ENCODE results near the gene GIPC1. TPM values are rescaled to one million over a fixed set of nuclear protein-coding genes. Genes with fewer than 3 reads are reported as not detected.
A peak's percentile ranks its signal among the peaks of the same experiment; 100 is the strongest.

Gene GIPC1
- total and polyA plus RNA-seq, 2 of the 4 experiments (the other 2 are of a cell fraction) = 74.2 to 133 TPM

GRCh38 chr19:14449321-14449720 lies 46.6 kb downstream of the GIPC1 start:
- in situ Hi-C loops (cut with MboI; ENCODE audit: low sequenced_read_pairs) (no loop called here), intact Hi-C loops (cut with micrococcal nuclease) (no loop called here), dilution Hi-C loops (cut with HindIII; ENCODE audit: low sequenced_read_pairs, unreplicated experiment) (no loop called here)
- Histone ChIP-seq H2BK15ac (ENCODE audit: low read depth, low read length) (no peak overlapping the region), H3K4me2 (ENCODE audit: low read depth, low read length) (no peak overlapping the region), H3K79me1 (ENCODE audit: low read depth in 1 of 2, low read length in 2 of 2) (peaks cover 3 to 18% of the 10 kb centered on the region in 2 experiments), H3K14ac (replicated peaks; ENCODE audit: low read depth, low read length) (no peak overlapping the region), H3K23ac (ENCODE audit: low read depth, low read length) (no peak overlapping the region), H3K4ac (ENCODE audit: low read depth, low read length) (no peak overlapping the region), H2AK9ac (replicated peaks; ENCODE audit: low read depth, low read length, poor library complexity) (no peak overlapping the region), H4K20me1 (ENCODE audit: insufficient read depth, low read length) (peaks cover 4% of the 10 kb centered on the region), H2AFZ (replicated peaks; ENCODE audit: low read length, poor library complexity) (no peak overlapping the region), H3K56ac (ENCODE audit: extremely low read depth, insufficient read depth, low read length) (no peak overlapping the region), H4K5ac (ENCODE audit: low read depth, low read length) (no peak overlapping the region), H3K27ac (ENCODE audit: insufficient read depth, low read length) (no peak overlapping the region), H3K4me3 (ENCODE audit: insufficient read depth, low read depth, low read length) (no peak overlapping the region), H3K27me3 (ENCODE audit: control insufficient read depth, insufficient read depth, low read length) (no peaks in the 10 kb centered on the region), H2AK5ac (ENCODE audit: low read depth, low read length) (no peak overlapping the region), H2BK20ac (ENCODE audit: low read depth, low read length) (no peak overlapping the region), H2BK5ac (ENCODE audit: low read depth, low read length, poor library complexity, severe bottlenecking) (no peak overlapping the region), H3K9me3 (ENCODE audit: control insufficient read depth, insufficient read depth, low read length) (no peaks in the 10 kb centered on the region), H3K4me1 (ENCODE audit: control insufficient read depth, insufficient read depth, low read length) (no peaks in the 10 kb centered on the region), H2BK120ac (ENCODE audit: low read depth, low read length) (no peak overlapping the region), H3K9ac (ENCODE audit: low read depth, low read length) (no peak overlapping the region), H3K9me1 (ENCODE audit: insufficient read depth, low read length) (peaks cover 14% of the 10 kb centered on the region), H3K36me3 (ENCODE audit: control insufficient read depth, insufficient read depth, low read length) (peaks cover 63% of the 10 kb centered on the region), H4K8ac (ENCODE audit: low read depth in 2 of 2, low read length in 2 of 2) (no peak overlapping the region), H3K18ac (ENCODE audit: low read depth, low read length) (no peak overlapping the region), H4K91ac (ENCODE audit: insufficient read depth, low read depth, low read length) (no peak overlapping the region)
- ChIA-PET POLR2A (ENCODE audit: unreplicated experiment) (no interaction called here), CTCF (no interaction called here)
- ATAC-seq (ENCODE audit: low read depth) (no peak), DNase-seq (no peak)
- 80% methylated on average over 1 of the region's 6 CpGs; no CpG with 5 or more reads in 1 of the 2 experiments for WGBS, 2 experiments (ENCODE audit: extremely low coverage in 2 of 2, insufficient read length in 1 of 2)
- BruUV-seq (replicated peaks) = no TSS peak
- peak; percentile 7; the same call in 1 of the 2 replicates for TF ChIP-seq CEBPB (IDR thresholded peaks at IDR 0.05; ENCODE audit: low read depth, low read length)
- no peak for TF ChIP-seq MXI1 (IDR thresholded peaks at IDR 0.05; ENCODE audit: borderline replicate concordance, low read depth, low read length)
